C4-2B (cell line): ENCODE measurements around the gene TTLL7.

Experiments used
- H3K27ac ChIP-seq: fragments of 450-650 bp; 2 replicates; pipeline ENCODE4 v1.5.1; 2017
- CTCF ChIP-seq: fragments of 450-650 bp; conservative IDR thresholded peaks from 2 replicates; pipeline ENCODE4 v1.5.1; 2017; ENCODE audit warnings: mild to moderate bottlenecking
- ZFX ChIP-seq: fragments of 450-650 bp; IDR thresholded peaks from 2 replicates; pipeline ENCODE4 v1.6.1; 2017

The TTLL7 gene

DNA sequence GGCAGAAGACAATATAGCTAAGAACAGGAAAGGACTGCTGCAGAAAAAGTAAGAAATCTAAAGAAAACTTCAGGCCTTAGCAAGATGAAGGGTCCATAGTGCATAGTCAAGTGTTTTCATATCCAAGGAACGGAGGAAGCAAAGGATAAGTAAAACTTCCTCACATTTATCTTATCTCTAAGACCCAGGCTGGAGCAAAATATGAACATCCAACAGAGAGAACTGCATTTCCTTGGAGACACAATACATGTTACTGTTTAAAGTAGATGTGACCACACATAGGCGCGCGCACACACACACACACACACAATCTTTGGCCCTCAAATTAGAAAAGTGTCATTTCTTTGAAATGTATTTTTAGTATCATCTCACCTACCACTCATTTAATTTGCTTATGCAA lies 66.7 kb downstream of the TTLL7 start:
- no peak overlapping the region for H3K27ac ChIP-seq
- no peak for TF ChIP-seq ZFX
- TF ChIP-seq CTCF = no peak

DNA sequence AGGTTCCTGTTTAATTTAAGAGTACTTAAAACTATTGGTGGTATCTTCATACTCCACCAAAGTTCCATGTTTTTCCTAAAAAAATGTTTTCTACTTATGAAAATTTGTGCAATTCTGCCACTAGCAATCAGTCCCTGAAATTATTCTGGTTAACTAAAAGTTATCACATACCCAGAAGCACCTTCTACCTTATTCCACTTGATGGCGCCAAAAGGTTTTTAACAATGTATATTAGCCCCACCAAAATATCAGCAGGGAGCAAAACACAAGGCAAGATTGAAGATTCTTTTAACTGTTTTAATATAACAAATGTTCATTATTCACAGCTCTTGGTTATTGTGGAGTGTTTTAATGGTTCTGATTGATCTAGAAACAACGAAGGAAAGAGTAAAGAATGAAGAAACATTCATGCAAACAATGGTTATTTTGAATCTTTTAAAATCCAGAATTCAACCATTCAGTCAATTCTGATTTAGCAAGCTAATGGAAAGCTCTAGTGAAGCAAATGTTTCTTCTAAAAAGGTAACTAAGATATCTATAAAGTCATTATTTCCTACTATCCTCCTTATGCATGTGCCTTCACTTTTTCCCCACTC lies 67.2 kb downstream of the TTLL7 start:
- peak; percentile 89 for TF ChIP-seq CTCF
- no peak for TF ChIP-seq ZFX
- no peak overlapping the region for H3K27ac ChIP-seq

DNA sequence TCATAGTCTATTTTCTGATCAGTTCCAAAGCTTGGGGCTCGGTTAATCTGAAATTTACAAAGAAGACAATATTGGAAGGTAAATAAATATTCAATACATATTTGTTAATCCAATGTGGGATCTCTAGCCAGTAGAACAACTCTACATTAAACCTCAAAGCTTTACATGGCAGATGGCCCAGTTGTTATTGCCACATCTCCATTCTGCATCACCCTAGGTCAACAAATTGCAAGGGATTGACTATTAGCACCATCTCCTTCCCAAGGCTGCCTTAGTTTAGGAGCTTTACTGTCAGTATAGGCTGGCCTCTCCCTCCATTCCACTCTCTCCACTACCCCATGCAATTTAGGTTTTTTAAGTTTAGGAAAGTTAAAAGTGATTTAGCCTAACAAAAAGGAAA lies 69.7 kb downstream of the TTLL7 start:
- H3K27ac ChIP-seq = no peak overlapping the region
- TF ChIP-seq ZFX (no peak), CTCF (no peak)

- no peak overlapping the region for H3K27ac ChIP-seq
- TF ChIP-seq CTCF (no peak), ZFX (no peak)
Observed at GRCh38 chr1:83928396-83928795, 70.5 kb downstream of the TTLL7 start.

GRCh38 chr1:83927701-83928100 lies 71.2 kb downstream of the TTLL7 start:
- no peak overlapping the region for H3K27ac ChIP-seq
- TF ChIP-seq ZFX (no peak), CTCF (no peak)

DNA sequence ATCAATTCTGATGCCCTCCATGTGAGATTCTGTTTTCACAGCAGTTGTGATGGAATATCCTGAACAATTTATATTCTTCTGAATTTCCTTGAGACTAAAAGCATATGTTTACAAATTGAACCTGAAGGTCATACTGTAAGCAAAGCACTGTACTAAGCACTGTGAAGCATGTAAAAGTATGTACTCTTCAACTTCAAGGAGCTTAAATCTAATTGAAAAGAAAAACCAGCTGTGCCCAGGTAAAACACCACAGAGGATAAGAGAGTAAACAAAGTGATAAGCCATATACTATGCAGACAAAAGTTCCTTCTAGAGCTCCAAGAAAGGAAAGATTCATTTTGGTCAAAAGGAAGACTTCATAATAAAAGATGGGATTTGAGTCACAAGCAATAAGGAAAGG lies 71.9 kb downstream of the TTLL7 start:
- no peak overlapping the region for H3K27ac ChIP-seq
- TF ChIP-seq ZFX = no peak
- no peak for TF ChIP-seq CTCF

DNA sequence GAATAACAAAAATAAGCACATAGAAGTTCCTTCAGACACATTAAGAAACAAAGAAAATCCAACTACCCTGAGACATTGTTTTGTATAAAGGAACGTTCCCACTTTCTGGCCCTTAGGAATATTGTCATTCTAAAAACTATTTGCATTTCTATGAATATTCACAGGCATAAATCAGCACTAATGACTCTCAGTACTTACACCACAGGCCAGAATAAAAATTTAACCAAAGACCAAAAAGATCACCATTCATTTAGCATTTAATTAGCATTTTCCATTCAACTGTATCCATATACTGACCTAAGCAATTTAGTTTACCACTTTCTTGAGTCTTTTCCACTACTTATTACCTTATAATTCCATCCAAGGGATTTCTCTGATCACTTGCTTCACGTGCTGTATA lies 75.4 kb downstream of the TTLL7 start:
- TF ChIP-seq ZFX (no peak), CTCF (no peak)

More for the DNA sequence above, 75.4 kb downstream of the TTLL7 start:
- no peak overlapping the region for H3K27ac ChIP-seq
